Peyer's patch (tissue), 4 donors: ENCODE measurements around the gene NUP214.

Experiments
- CTCF ChIP-seq, 6 experiments: fragments of 450-650 bp in 4 of 6; fragments of 200-600 bp in 2 of 6; sonication (generic) in 1 of 6; IDR thresholded peaks; one replicate each; pipeline ENCODE4 v1.5.1; 2017 to 2019; ENCODE audit warnings: antibody characterized with exemption in 6 of 6, mild to moderate bottlenecking in 3 of 6, moderate library complexity in 1 of 6
- POLR2A ChIP-seq, 2 donors: fragments of 450-650 bp; IDR thresholded peaks; one replicate each; pipeline ENCODE4 v1.5.1; 2017; ENCODE audit warnings: antibody characterized with exemption in 2 of 2, mild to moderate bottlenecking in 2 of 2, moderate library complexity in 2 of 2

DNA sequence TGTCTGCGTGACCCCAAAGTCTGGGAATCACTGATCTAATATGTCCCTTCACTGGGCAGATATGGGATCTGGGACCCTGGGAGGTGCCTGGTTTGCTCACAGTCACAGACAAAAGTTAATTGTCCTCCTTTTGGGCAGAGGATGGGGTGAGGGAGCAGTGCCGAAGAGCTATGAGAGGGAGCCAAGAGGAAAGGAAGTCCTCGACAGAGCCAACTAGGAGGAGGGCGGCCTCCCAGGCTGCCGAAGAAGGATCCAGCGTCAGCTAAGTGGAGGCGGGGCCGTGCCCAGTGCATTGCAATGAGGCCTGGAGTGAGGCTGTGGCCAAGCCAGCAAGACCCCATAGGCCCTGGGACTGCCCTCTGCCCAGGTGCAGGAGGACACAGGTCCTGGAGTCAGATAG, 17.6 kb upstream of the NUP214 start:
- TF ChIP-seq CTCF (IDR thresholded peaks at IDR 0.05) = no peak
- no peak for TF ChIP-seq POLR2A (IDR thresholded peaks at IDR 0.05)
